OCI-LY3 (cell line): Measurements from ENCODE around the gene RSRC2.

Source experiments
- CTCF ChIP-seq: fragments of 200-600, 300-600 bp; sonication (generic); IDR thresholded peaks from 2 replicates; pipeline ENCODE4 v1.5.1; 2014; ENCODE audit warnings: antibody characterized with exemption, low read length, low read depth
- EZH2phosphoT487 ChIP-seq: fragments of 200-600 bp; shearing (Covaris generic); IDR thresholded peaks from 2 replicates; pipeline ENCODE4 v1.6.1; 2018; ENCODE audit warnings: antibody characterized with exemption, mixed run types, low read depth

- TF ChIP-seq CTCF (no peak), EZH2phosphoT487 (no peak)
Measured at GRCh38 chr12:122560138-122560537, 33.4 kb upstream of the RSRC2 start.
